B cell (primary cell): ENCODE results near the gene LRRN2. TPM values are rescaled to one million over a fixed set of nuclear protein-coding genes. Genes with fewer than 3 reads are reported as not detected.

Experiments used
- ATAC-seq: fragments of 200-7000 bp; cut with Tn5 transposase; one replicate; pipeline ENCODE4 v1.10.0; 2021; ENCODE audit warnings: low read depth, mild to moderate bottlenecking, moderate number of reproducible peaks, moderate library complexity
- CTCF ChIA-PET: fragments of 350-600 bp; sonication (Branson Sonifier 250); formaldehyde crosslinking; loops from one replicate; lab custom pipeline; 2021; ENCODE audit warnings: antibody characterized with exemption, inconsistent platforms; lab: Charles Lee
- POLR2A ChIA-PET: fragments of 350-600 bp; sonication (Branson Sonifier 250); formaldehyde crosslinking; loops from one replicate; lab custom pipeline; 2021; ENCODE audit warnings: antibody characterized with exemption; lab: Charles Lee
- DNase-seq: peaks from one replicate; pipeline ENCODE4 v3.0.0; 2013
- H2AFZ ChIP-seq: 2 replicates; pipeline ENCODE4 v1.6.1; 2012; ENCODE audit warnings: mild to moderate bottlenecking, low read depth, low read length; ENCODE audit not compliant: insufficient read depth, poor library complexity, severe bottlenecking
- H3K27ac ChIP-seq, 2 donors: 1 replicate in 1 of 2; 2 replicates in 1 of 2; pipeline ENCODE4 v1.5.1; 2012 to 2013; ENCODE audit warnings: low read length in 2 of 2, mild to moderate bottlenecking in 2 of 2, moderate library complexity in 1 of 2
- H3K27me3 ChIP-seq, 4 experiments: fragments of 200-600 bp in 1 of 4; sonication (generic) in 1 of 4; replicated peaks in 1 of 4; 1 replicate in 2 of 4; 2 replicates in 2 of 4; pipeline versions ENCODE4 v1.6.1 to v1.7.0; 2013 to 2016; ENCODE audit warnings: low read length in 3 of 4, mild to moderate bottlenecking in 2 of 4, mixed read lengths in 1 of 4, moderate library complexity in 1 of 4; ENCODE audit not compliant: insufficient read depth in 4 of 4, control insufficient read depth in 3 of 4; ENCODE audit errors: control extremely low read depth in 1 of 4
- H3K36me3 ChIP-seq, 2 experiments: replicated peaks in 1 of 2; 1 replicate in 1 of 2; 2 replicates in 1 of 2; pipeline versions ENCODE4 v1.6.1 to v1.7.1; 2013; ENCODE audit warnings: low read length in 1 of 2; ENCODE audit not compliant: insufficient read depth in 2 of 2, control insufficient read depth in 1 of 2; ENCODE audit errors: control extremely low read depth in 1 of 2, extremely low read depth in 1 of 2
- H3K4me1 ChIP-seq, 2 donors: fragments of 200-600 bp in 1 of 2; sonication (generic) in 1 of 2; 1 replicate in 1 of 2; 2 replicates in 1 of 2; pipeline versions ENCODE4 v1.5.1 to v1.6.1; 2013 to 2017; ENCODE audit warnings: low read length in 2 of 2; ENCODE audit not compliant: control insufficient read depth in 2 of 2, insufficient read depth in 2 of 2
- H3K4me2 ChIP-seq: replicated peaks from 2 replicates; pipeline ENCODE3; 2012; ENCODE audit warnings: mild to moderate bottlenecking, low read depth, low read length; ENCODE audit not compliant: poor library complexity, severe bottlenecking
- H3K4me3 ChIP-seq, 5 experiments: fragments of 200-600 bp in 1 of 5; sonication (generic) in 1 of 5; 1 replicate in 3 of 5; 2 replicates in 2 of 5; pipeline versions ENCODE4 v1.5.1 to v1.7.0; 2011 to 2016; ENCODE audit warnings: low read length in 4 of 5, mild to moderate bottlenecking in 4 of 5, low read depth in 2 of 5, control low read depth in 1 of 5, moderate library complexity in 1 of 5; ENCODE audit not compliant: insufficient read depth in 1 of 5; ENCODE audit errors: control extremely low read depth in 1 of 5, extremely low read depth in 1 of 5
- H3K79me2 ChIP-seq: fragments of 200-600 bp; sonication (generic); one replicate; pipeline ENCODE4 v1.6.0; 2016; ENCODE audit warnings: low read length; ENCODE audit not compliant: control insufficient read depth, insufficient read depth
- H3K9ac ChIP-seq: fragments of 200-600 bp; sonication (generic); 2 replicates; pipeline ENCODE4 v1.6.1; 2017; ENCODE audit warnings: mild to moderate bottlenecking, low read length, moderate library complexity
- H3K9me3 ChIP-seq, 3 donors: one replicate each; pipeline versions ENCODE4 v1.6.1 to v1.7.1; 2013; ENCODE audit warnings: low read length in 2 of 3; ENCODE audit not compliant: control insufficient read depth in 2 of 3, insufficient read depth in 1 of 3; ENCODE audit errors: control extremely low read depth in 1 of 3
- H4K20me1 ChIP-seq: 2 replicates; pipeline ENCODE4 v1.6.0; 2012; ENCODE audit warnings: mild to moderate bottlenecking, low read length; ENCODE audit not compliant: insufficient read depth, control insufficient read depth, poor library complexity, severe bottlenecking
- H3K27ac Mint-ChIP-seq: one replicate; pipeline ENCODE4 v1.8.0; 2021; ENCODE audit warnings: mixed read lengths
- H3K27me3 Mint-ChIP-seq: one replicate; pipeline ENCODE4 v1.8.0; 2021; ENCODE audit warnings: mixed read lengths
- H3K4me1 Mint-ChIP-seq: one replicate; pipeline ENCODE4 v1.8.0; 2021; ENCODE audit warnings: mixed read lengths
- H3K4me3 Mint-ChIP-seq: one replicate; pipeline ENCODE4 v1.8.0; 2021; ENCODE audit warnings: mixed read lengths
- H3K9me3 Mint-ChIP-seq: one replicate; pipeline ENCODE4 v1.8.0; 2022; ENCODE audit warnings: mixed read lengths; ENCODE audit not compliant: insufficient read depth
- CTCF ChIP-seq: fragments of 200-600 bp; IDR thresholded peaks from one replicate; pipeline ENCODE4 v1.8.0; 2022; ENCODE audit warnings: antibody characterized with exemption, mild to moderate bottlenecking
- EZH2 ChIP-seq: IDR thresholded peaks from 2 replicates; pipeline ENCODE4 v1.6.1; 2012; ENCODE audit warnings: borderline replicate concordance, low read depth, mild to moderate bottlenecking, moderate library complexity, low read length; ENCODE audit not compliant: insufficient read depth, poor library complexity, severe bottlenecking
- WGBS: methylation state at CpG from one replicate; pipeline ENCODE4 v1.1.5; 2013; ENCODE audit warnings: missing lambda C conversion rate; ENCODE audit not compliant: insufficient coverage; 5-methylcytosine and 5-hydroxymethylcytosine counted together
- intact Hi-C: fragments of 100-400 bp; cut with micrococcal nuclease; formaldehyde crosslinking; loops from one replicate; pipeline ENCODE4 v1.10.0; 2022
- polyA plus RNA-seq: library from polyadenylated mRNA; depleted of rRNA; stranded (reverse); fragments of >200 nt; gene quantifications from 2 replicates; pipeline ENCODE4 v1.2.3, GENCODE V29; 2012
- total RNA-seq, 2 donors: library from RNA; stranded (reverse); fragments of 120-200 nt in 1 of 2; gene quantifications; 1 replicate in 1 of 2; 2 replicates in 1 of 2; pipeline versions ENCODE4 v1.2.3 to v1.2.4, GENCODE V29; 2013 to 2022

Gene LRRN2
- total and polyA plus RNA-seq, 2 donors (not counting 1 experiment from before 2014, with no cell fraction given), result not detected

GRCh38 chr1:204705888-204706837, 20.6 kb upstream of the LRRN2 start:
- H3K27me3 Mint-ChIP-seq, result peaks cover 37% of the 10 kb centered on the region
- H3K79me2 ChIP-seq, result no peaks in the 10 kb centered on the region
- H3K4me2 ChIP-seq, result no peak overlapping the region
- no peak overlapping the region for H3K4me3 Mint-ChIP-seq
- H2AFZ ChIP-seq, result no peak overlapping the region
- ChIA-PET POLR2A (no interaction called here), CTCF (no interaction called here)
- DNase-seq, result no peak
- H3K4me1 Mint-ChIP-seq, result no peaks in the 10 kb centered on the region
- H3K9me3 Mint-ChIP-seq, result no peaks in the 10 kb centered on the region
- intact Hi-C loops, result no loop called here
- no peak overlapping the region for H3K27ac ChIP-seq
- WGBS, result 86% methylated on average over 1 of the region's 11 CpGs
- H4K20me1 ChIP-seq, result no peaks in the 10 kb centered on the region
- H3K4me3 ChIP-seq, result no peak overlapping the region
- no peak for ATAC-seq
- no peaks in the 10 kb centered on the region for H3K4me1 ChIP-seq
- no peaks in the 10 kb centered on the region for H3K36me3 ChIP-seq
- no peak overlapping the region for H3K27ac Mint-ChIP-seq
- H3K9ac ChIP-seq, result no peak overlapping the region
- TF ChIP-seq EZH2 (no peak), CTCF (no peak)
- peaks cover 0 to 16% (median 3%) of the 10 kb centered on the region in 4 experiments for H3K27me3 ChIP-seq
- no peaks in the 10 kb centered on the region for H3K9me3 ChIP-seq

GRCh38 chr1:204705493-204705811, 19.9 kb upstream of the LRRN2 start:
- Histone ChIP-seq H3K9me3 (no peaks in the 10 kb centered on the region), H3K4me3 (no peak overlapping the region), H3K36me3 (no peaks in the 10 kb centered on the region), H2AFZ (no peak overlapping the region), H3K27me3 (peaks cover 0 to 11% (median under 1%) of the 10 kb centered on the region in 4 experiments), H3K4me2 (no peak overlapping the region), H3K9ac (no peak overlapping the region), H3K4me1 (no peaks in the 10 kb centered on the region), H4K20me1 (no peaks in the 10 kb centered on the region), H3K27ac (no peak overlapping the region), H3K79me2 (no peaks in the 10 kb centered on the region)
- H3K27me3 Mint-ChIP-seq, result peaks cover 30% of the 10 kb centered on the region
- intact Hi-C loops, result no loop called here
- no peak overlapping the region for H3K27ac Mint-ChIP-seq
- WGBS, result no CpG with 5 or more reads among the region's 5 CpGs
- H3K4me3 Mint-ChIP-seq, result no peak overlapping the region
- TF ChIP-seq CTCF (no peak), EZH2 (no peak)
- POLR2A ChIA-PET, result no interaction called here
- H3K9me3 Mint-ChIP-seq, result no peaks in the 10 kb centered on the region
- H3K4me1 Mint-ChIP-seq, result no peaks in the 10 kb centered on the region
- DNase-seq, result no peak
- CTCF ChIA-PET, result interaction anchor here (0.8 kb wide), 1 partner anchor 101 kb away, joined by 3 read pairs; no protein-coding TSS in a partner anchor
- ATAC-seq, result no peak
